NB4 (cell line): ENCODE data around the gene ACSL5.

Source experiments
- DNase-seq: peaks from one replicate; pipeline ENCODE4 v3.0.0; 2010; ENCODE audit warnings: low read depth
- H3K4me3 ChIP-seq: one replicate; pipeline ENCODE4 v1.5.1; 2011; ENCODE audit warnings: mild to moderate bottlenecking, low read depth, low read length, moderate library complexity
- MAX ChIP-seq: IDR thresholded peaks from 2 replicates; pipeline ENCODE4 v1.6.1; 2011; ENCODE audit warnings: low read depth, low read length
- MYC ChIP-seq: IDR thresholded peaks from 2 replicates; pipeline ENCODE4 v1.6.1; 2011; ENCODE audit warnings: low read depth, low read length
- POLR2A ChIP-seq: IDR thresholded peaks from 2 replicates; pipeline ENCODE4 v1.6.1; 2011; ENCODE audit warnings: mild to moderate bottlenecking; ENCODE audit not compliant: insufficient read length; ENCODE audit errors: extremely low read depth
- TF ChIP-seq, protein P1 (sequence below): IDR thresholded peaks from one replicate; pipeline ENCODE4 v1.5.1; 2012; ENCODE audit warnings: low read depth, low read length

The ACSL5 gene

DNA sequence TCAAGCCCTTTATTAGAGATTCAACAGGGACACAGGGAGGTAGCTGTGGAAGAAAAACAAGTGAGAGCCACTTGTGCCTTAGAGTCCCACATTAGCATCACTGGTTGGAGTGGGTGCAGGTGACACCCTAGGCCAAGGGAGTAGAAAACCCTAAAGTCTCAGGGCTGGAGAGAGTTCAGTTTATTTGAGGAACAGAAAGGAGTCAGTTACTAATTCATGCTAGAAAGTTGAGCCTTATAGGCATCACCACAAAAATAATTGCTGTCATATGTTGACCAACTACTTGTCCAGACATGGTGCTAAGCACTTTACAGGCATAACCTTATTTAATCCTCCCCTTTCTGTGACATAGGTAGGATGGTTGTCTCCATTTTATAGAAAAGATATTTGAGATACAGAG is 20.9 kb upstream of the ACSL5 start:
- no peak overlapping the region for H3K4me3 ChIP-seq
- no peak for TF ChIP-seq MAX
- TF ChIP-seq MYC: no peak
- TF ChIP-seq, protein P1, sequence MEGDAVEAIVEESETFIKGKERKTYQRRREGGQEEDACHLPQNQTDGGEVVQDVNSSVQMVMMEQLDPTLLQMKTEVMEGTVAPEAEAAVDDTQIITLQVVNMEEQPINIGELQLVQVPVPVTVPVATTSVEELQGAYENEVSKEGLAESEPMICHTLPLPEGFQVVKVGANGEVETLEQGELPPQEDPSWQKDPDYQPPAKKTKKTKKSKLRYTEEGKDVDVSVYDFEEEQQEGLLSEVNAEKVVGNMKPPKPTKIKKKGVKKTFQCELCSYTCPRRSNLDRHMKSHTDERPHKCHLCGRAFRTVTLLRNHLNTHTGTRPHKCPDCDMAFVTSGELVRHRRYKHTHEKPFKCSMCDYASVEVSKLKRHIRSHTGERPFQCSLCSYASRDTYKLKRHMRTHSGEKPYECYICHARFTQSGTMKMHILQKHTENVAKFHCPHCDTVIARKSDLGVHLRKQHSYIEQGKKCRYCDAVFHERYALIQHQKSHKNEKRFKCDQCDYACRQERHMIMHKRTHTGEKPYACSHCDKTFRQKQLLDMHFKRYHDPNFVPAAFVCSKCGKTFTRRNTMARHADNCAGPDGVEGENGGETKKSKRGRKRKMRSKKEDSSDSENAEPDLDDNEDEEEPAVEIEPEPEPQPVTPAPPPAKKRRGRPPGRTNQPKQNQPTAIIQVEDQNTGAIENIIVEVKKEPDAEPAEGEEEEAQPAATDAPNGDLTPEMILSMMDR: no peak
- TF ChIP-seq POLR2A: no peak
- DNase-seq: no peak

- no peak overlapping the region for H3K4me3 ChIP-seq
- TF ChIP-seq, protein P1: no peak
- TF ChIP-seq MAX (no peak), MYC (no peak)
- no peak for DNase-seq
These were observed 17.2 kb upstream of the ACSL5 start for GRCh38 chr10:112356686-112357085.

- H3K4me3 ChIP-seq: no peak overlapping the region
- TF ChIP-seq MAX: no peak
- no peak for TF ChIP-seq MYC
- no peak for TF ChIP-seq POLR2A
- TF ChIP-seq, protein P1: no peak
- DNase-seq: no peak
These were observed 14.2 kb upstream of the ACSL5 start for GRCh38 chr10:112359606-112360307.

- no peak for DNase-seq
- TF ChIP-seq MYC (no peak), POLR2A (no peak), MAX (no peak)
- TF ChIP-seq, protein P1: no peak
- H3K4me3 ChIP-seq: no peak overlapping the region
These were observed 13.3 kb upstream of the ACSL5 start for GRCh38 chr10:112360308-112361270.

GRCh38 chr10:112361951-112362751 is 11.8 kb upstream of the ACSL5 start:
- TF ChIP-seq MYC: no peak
- TF ChIP-seq POLR2A: no peak
- no peak for TF ChIP-seq MAX
- TF ChIP-seq, protein P1: no peak
- DNase-seq: no peak
- H3K4me3 ChIP-seq: no peak overlapping the region
